ENCODE results near the gene WDR1.

Gene WDR1

GRCh38 chr4:10034612-10035104 lies 81.9 kb downstream of the WDR1 start:
- no peak overlapping the region for H3K4me3 ChIP-seq (ENCODE audit: low read depth in 1 of 2, low read length in 2 of 2)
- no peak overlapping the region for H3K9ac ChIP-seq (ENCODE audit: low read length)
- peaks cover 7% of the 10 kb centered on the region for H3K4me1 ChIP-seq (ENCODE audit: insufficient read depth, low read length)
- no peak overlapping the region for H3K27ac ChIP-seq (ENCODE audit: low read depth, low read length)
- no peaks in the 10 kb centered on the region for H3K9me3 ChIP-seq (ENCODE audit: low read length)
- H3K27me3 ChIP-seq (ENCODE audit: control insufficient read depth in 1 of 2, insufficient read depth in 2 of 2, low read length in 2 of 2): no peaks in the 10 kb centered on the region
- no peaks in the 10 kb centered on the region for H3K36me3 ChIP-seq (ENCODE audit: insufficient read depth, low read length)

- Histone ChIP-seq H3K4me1 (ENCODE audit: insufficient read depth, low read length) (peaks cover 7% of the 10 kb centered on the region), H3K36me3 (ENCODE audit: insufficient read depth, low read length) (no peaks in the 10 kb centered on the region), H3K27ac (ENCODE audit: low read depth, low read length) (no peak overlapping the region), H3K9ac (ENCODE audit: low read length) (no peak overlapping the region), H3K27me3 (ENCODE audit: control insufficient read depth in 1 of 2, insufficient read depth in 2 of 2, low read length in 2 of 2) (no peaks in the 10 kb centered on the region), H3K4me3 (ENCODE audit: low read depth in 1 of 2, low read length in 2 of 2) (no peak overlapping the region), H3K9me3 (ENCODE audit: low read length) (no peaks in the 10 kb centered on the region)
Observed at GRCh38 chr4:10034136-10034535, 82.5 kb downstream of the WDR1 start.

GRCh38 chr4:10033191-10033881 lies 83.3 kb downstream of the WDR1 start:
- no peak overlapping the region for H3K9ac ChIP-seq (ENCODE audit: low read length)
- H3K9me3 ChIP-seq (ENCODE audit: low read length): no peaks in the 10 kb centered on the region
- H3K4me1 ChIP-seq (ENCODE audit: insufficient read depth, low read length): peaks cover 7% of the 10 kb centered on the region
- H3K36me3 ChIP-seq (ENCODE audit: insufficient read depth, low read length): no peaks in the 10 kb centered on the region
- no peak overlapping the region for H3K27ac ChIP-seq (ENCODE audit: low read depth, low read length)
- H3K27me3 ChIP-seq (ENCODE audit: control insufficient read depth in 1 of 2, insufficient read depth in 2 of 2, low read length in 2 of 2): no peaks in the 10 kb centered on the region
- no peak overlapping the region for H3K4me3 ChIP-seq (ENCODE audit: low read depth in 1 of 2, low read length in 2 of 2)

- Histone ChIP-seq H3K9me3 (ENCODE audit: low read length) (no peaks in the 10 kb centered on the region), H3K4me1 (ENCODE audit: insufficient read depth, low read length) (peaks cover 7% of the 10 kb centered on the region), H3K9ac (ENCODE audit: low read length) (no peak overlapping the region)
Observed at GRCh38 chr4:10032625-10033024, 84.0 kb downstream of the WDR1 start.

GRCh38 chr4:10031668-10032590 lies 84.7 kb downstream of the WDR1 start:
- Histone ChIP-seq H3K9ac (ENCODE audit: low read length) (no peak overlapping the region), H3K27ac (ENCODE audit: low read depth, low read length) (no peak overlapping the region), H3K36me3 (ENCODE audit: insufficient read depth, low read length) (no peaks in the 10 kb centered on the region), H3K9me3 (ENCODE audit: low read length) (no peaks in the 10 kb centered on the region), H3K4me3 (ENCODE audit: low read depth in 1 of 2, low read length in 2 of 2) (no peak overlapping the region), H3K4me1 (ENCODE audit: insufficient read depth, low read length) (peaks cover 7% of the 10 kb centered on the region), H3K27me3 (ENCODE audit: control insufficient read depth in 1 of 2, insufficient read depth in 2 of 2, low read length in 2 of 2) (no peaks in the 10 kb centered on the region)

More at GRCh38 chr4:10032625-10033024, 84.0 kb downstream of the WDR1 start:
- Histone ChIP-seq H3K4me3 (ENCODE audit: low read depth in 1 of 2, low read length in 2 of 2) (no peak overlapping the region), H3K27me3 (ENCODE audit: control insufficient read depth in 1 of 2, insufficient read depth in 2 of 2, low read length in 2 of 2) (no peaks in the 10 kb centered on the region), H3K27ac (ENCODE audit: low read depth, low read length) (no peak overlapping the region), H3K36me3 (ENCODE audit: insufficient read depth, low read length) (no peaks in the 10 kb centered on the region)

GRCh38 chr4:10030972-10031667 lies 85.5 kb downstream of the WDR1 start:
- Histone ChIP-seq H3K9me3 (ENCODE audit: low read length) (no peaks in the 10 kb centered on the region), H3K36me3 (ENCODE audit: insufficient read depth, low read length) (no peaks in the 10 kb centered on the region), H3K27me3 (ENCODE audit: control insufficient read depth in 1 of 2, insufficient read depth in 2 of 2, low read length in 2 of 2) (no peaks in the 10 kb centered on the region), H3K4me3 (ENCODE audit: low read depth in 1 of 2, low read length in 2 of 2) (no peak overlapping the region), H3K27ac (ENCODE audit: low read depth, low read length) (no peak overlapping the region), H3K9ac (ENCODE audit: low read length) (no peak overlapping the region), H3K4me1 (ENCODE audit: insufficient read depth, low read length) (peaks cover 7% of the 10 kb centered on the region)

- Histone ChIP-seq H3K4me3 (ENCODE audit: low read depth in 1 of 2, low read length in 2 of 2) (no peak overlapping the region), H3K4me1 (ENCODE audit: insufficient read depth, low read length) (peaks cover 7% of the 10 kb centered on the region), H3K27me3 (ENCODE audit: control insufficient read depth in 1 of 2, insufficient read depth in 2 of 2, low read length in 2 of 2) (no peaks in the 10 kb centered on the region), H3K9ac (ENCODE audit: low read length) (no peak overlapping the region), H3K27ac (ENCODE audit: low read depth, low read length) (no peak overlapping the region), H3K36me3 (ENCODE audit: insufficient read depth, low read length) (no peaks in the 10 kb centered on the region), H3K9me3 (ENCODE audit: low read length) (no peaks in the 10 kb centered on the region)
Observed at GRCh38 chr4:10029403-10029802, 87.2 kb downstream of the WDR1 start.

- Histone ChIP-seq H3K27ac (ENCODE audit: low read depth, low read length) (no peak overlapping the region), H3K9ac (ENCODE audit: low read length) (no peak overlapping the region), H3K36me3 (ENCODE audit: insufficient read depth, low read length) (no peaks in the 10 kb centered on the region), H3K9me3 (ENCODE audit: low read length) (no peaks in the 10 kb centered on the region), H3K4me1 (ENCODE audit: insufficient read depth, low read length) (peaks cover 7% of the 10 kb centered on the region), H3K4me3 (ENCODE audit: low read depth in 1 of 2, low read length in 2 of 2) (no peak overlapping the region), H3K27me3 (ENCODE audit: control insufficient read depth in 1 of 2, insufficient read depth in 2 of 2, low read length in 2 of 2) (no peaks in the 10 kb centered on the region)
Observed at GRCh38 chr4:10028910-10029309, 87.7 kb downstream of the WDR1 start.

- Histone ChIP-seq H3K4me3 (ENCODE audit: low read depth in 1 of 2, low read length in 2 of 2) (no peak overlapping the region), H3K27ac (ENCODE audit: low read depth, low read length) (no peak overlapping the region), H3K4me1 (ENCODE audit: insufficient read depth, low read length) (no peaks in the 10 kb centered on the region)
Observed at GRCh38 chr4:10026485-10026884, 90.1 kb downstream of the WDR1 start.

GRCh38 chr4:10025230-10025806 lies 91.3 kb downstream of the WDR1 start:
- H3K9me3 ChIP-seq (ENCODE audit: low read length): no peaks in the 10 kb centered on the region
- H3K9ac ChIP-seq (ENCODE audit: low read length): no peak overlapping the region
- H3K4me1 ChIP-seq (ENCODE audit: insufficient read depth, low read length): no peaks in the 10 kb centered on the region
- H3K36me3 ChIP-seq (ENCODE audit: insufficient read depth, low read length): no peaks in the 10 kb centered on the region
- H3K27ac ChIP-seq (ENCODE audit: low read depth, low read length): no peak overlapping the region
- no peaks in the 10 kb centered on the region for H3K27me3 ChIP-seq (ENCODE audit: control insufficient read depth in 1 of 2, insufficient read depth in 2 of 2, low read length in 2 of 2)
- no peak overlapping the region for H3K4me3 ChIP-seq (ENCODE audit: low read depth in 1 of 2, low read length in 2 of 2)

More at GRCh38 chr4:10026485-10026884, 90.1 kb downstream of the WDR1 start:
- Histone ChIP-seq H3K36me3 (ENCODE audit: insufficient read depth, low read length) (no peaks in the 10 kb centered on the region), H3K9ac (ENCODE audit: low read length) (no peak overlapping the region), H3K9me3 (ENCODE audit: low read length) (no peaks in the 10 kb centered on the region), H3K27me3 (ENCODE audit: control insufficient read depth in 1 of 2, insufficient read depth in 2 of 2, low read length in 2 of 2) (no peaks in the 10 kb centered on the region)

Data from muscle layer of colon (tissue), 2 donors.